ENCODE data around the gene ACVR1. TPM values are rescaled to one million over a fixed set of nuclear protein-coding genes. Genes with fewer than 3 reads are reported as not detected.
A peak's percentile ranks its signal among the peaks of the same experiment; 100 is the strongest.

Gene ACVR1
- total RNA-seq, 1 experiment from 2014 or later, result 27.6 TPM

- peak overlapping the region; percentile 95 for H3K27ac ChIP-seq (ENCODE audit: low read length)
- ATAC-seq (peak; percentile 81), DNase-seq (ENCODE audit: low read depth, low spot score) (no peak)
- TF ChIP-seq CTCF (IDR thresholded peaks at IDR 0.05), result no peak
- peak overlapping the region in 1 of 2 experiments; percentile 37; a peak in 1 of 4 replicates for H3K4me3 ChIP-seq (ENCODE audit: low read depth in 2 of 2, low read length in 2 of 2)
- BruUV-seq (replicated peaks), result no TSS peak
- no peaks in the 10 kb centered on the region for H3K36me3 ChIP-seq (ENCODE audit: control insufficient read depth, insufficient read depth, low read length)
- in situ Hi-C loops (cut with HindIII; ENCODE audit: low pct_unique_long_range_greater_than_20kb, low sequenced_read_pairs) (no loop called here), intact Hi-C loops (cut with micrococcal nuclease; ENCODE audit: unreplicated experiment) (no loop called here)
- H3K9me3 ChIP-seq (ENCODE audit: control insufficient read depth, insufficient read depth, low read depth, low read length), result no peaks in the 10 kb centered on the region
- CTCF ChIA-PET, result no interaction called here
- H3K27me3 ChIP-seq (ENCODE audit: control insufficient read depth, insufficient read depth, low read length), result no peaks in the 10 kb centered on the region
- peaks cover 41% of the 10 kb centered on the region for H3K4me1 ChIP-seq (ENCODE audit: control insufficient read depth, insufficient read depth, low read length)
- POLR2A ChIA-PET, result no interaction called here
Measured at GRCh38 chr2:157839162-157839801, 36.8 kb downstream of the ACVR1 start.

- Histone ChIP-seq H3K27me3 (ENCODE audit: control insufficient read depth, insufficient read depth, low read length) (no peaks in the 10 kb centered on the region), H3K4me3 (ENCODE audit: low read depth in 2 of 2, low read length in 2 of 2) (peak overlapping the region; percentile 22 to 37), H3K9me3 (ENCODE audit: control insufficient read depth, insufficient read depth, low read depth, low read length) (no peaks in the 10 kb centered on the region), H3K4me1 (ENCODE audit: control insufficient read depth, insufficient read depth, low read length) (peaks cover 41% of the 10 kb centered on the region), H3K27ac (ENCODE audit: low read length) (peak overlapping the region; percentile 95), H3K36me3 (ENCODE audit: control insufficient read depth, insufficient read depth, low read length) (no peaks in the 10 kb centered on the region)
- ChIA-PET CTCF (no interaction called here), POLR2A (no interaction called here)
- no peak for DNase-seq (ENCODE audit: low read depth, low spot score)
- TF ChIP-seq CTCF (IDR thresholded peaks at IDR 0.05), result no peak
- TF ChIP-seq TCF7L2 (IDR thresholded peaks at IDR 0.05; ENCODE audit: low read depth, low read length), result no peak
- peak; percentile 94 for ATAC-seq
- BruUV-seq (replicated peaks), result no TSS peak
- intact Hi-C loops (cut with micrococcal nuclease; ENCODE audit: unreplicated experiment) (no loop called here), in situ Hi-C loops (cut with HindIII; ENCODE audit: low pct_unique_long_range_greater_than_20kb, low sequenced_read_pairs) (no loop called here)
Measured at GRCh38 chr2:157838442-157839161, 37.5 kb downstream of the ACVR1 start.

GRCh38 chr2:157837851-157838441 lies 38.2 kb downstream of the ACVR1 start:
- in situ Hi-C loops (cut with HindIII; ENCODE audit: low pct_unique_long_range_greater_than_20kb, low sequenced_read_pairs), result no loop called here
- ChIA-PET CTCF (no interaction called here), POLR2A (no interaction called here)
- no peak for ATAC-seq
- Histone ChIP-seq H3K36me3 (ENCODE audit: control insufficient read depth, insufficient read depth, low read length) (no peaks in the 10 kb centered on the region), H3K4me1 (ENCODE audit: control insufficient read depth, insufficient read depth, low read length) (peaks cover 41% of the 10 kb centered on the region), H3K27me3 (ENCODE audit: control insufficient read depth, insufficient read depth, low read length) (no peaks in the 10 kb centered on the region), H3K9me3 (ENCODE audit: control insufficient read depth, insufficient read depth, low read depth, low read length) (no peaks in the 10 kb centered on the region), H3K4me3 (ENCODE audit: low read depth in 2 of 2, low read length in 2 of 2) (peak overlapping the region; percentile 22 to 37), H3K27ac (ENCODE audit: low read length) (peak overlapping the region; percentile 95)
- TF ChIP-seq TCF7L2 (IDR thresholded peaks at IDR 0.05; ENCODE audit: low read depth, low read length) (no peak), POLR2AphosphoS5 (IDR thresholded peaks at IDR 0.05; ENCODE audit: low read depth, low read length) (no peak), SIN3A (IDR thresholded peaks at IDR 0.05; ENCODE audit: borderline replicate concordance, insufficient read depth, low read depth, low read length) (no peak), REST (IDR thresholded peaks at IDR 0.05; ENCODE audit: insufficient read depth in 1 of 2, low read depth in 2 of 2, low read length in 1 of 2) (no peak), CTCF (IDR thresholded peaks at IDR 0.05) (no peak)
- intact Hi-C loops (cut with micrococcal nuclease; ENCODE audit: unreplicated experiment), result no loop called here
- no peak for DNase-seq (ENCODE audit: low read depth, low spot score)
- BruUV-seq (replicated peaks), result no TSS peak

All from Panc1 (cell line).